ENCODE measurements around the gene LRMDA.
A peak's percentile ranks its signal among the peaks of the same experiment; 100 is the strongest.
"Not testable (repeated sequence)": the region's sequence is repeated elsewhere in the genome, so short reads cannot be mapped to it uniquely, and the experiment has no call there.

Gene LRMDA

GRCh38 chr10:75505840-75506506 is 74.5 kb downstream of the LRMDA start:
- DNase-seq (ENCODE audit: low read depth, low spot score), result no peak

DNA sequence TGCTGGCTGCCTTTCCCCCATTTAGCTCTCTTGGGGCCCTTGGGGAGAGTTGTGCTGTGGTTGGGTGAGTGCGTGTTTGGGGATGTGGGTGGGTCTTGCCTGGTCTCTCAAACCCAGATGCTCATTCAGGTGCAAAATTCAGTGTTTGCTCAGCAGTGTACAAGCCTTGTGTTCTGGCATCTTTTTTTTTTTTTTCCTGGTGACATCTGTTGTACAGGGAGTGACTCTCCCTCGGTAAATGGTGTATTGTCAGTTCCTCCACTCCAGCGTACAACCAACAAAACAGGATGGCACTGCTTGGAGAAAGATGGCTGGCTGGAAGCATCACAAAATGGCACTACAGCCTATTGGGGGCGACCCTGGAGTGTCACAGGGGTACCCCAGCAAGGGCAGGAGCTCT is 75.5 kb downstream of the LRMDA start:
- DNase-seq (ENCODE audit: low read depth, low spot score), result no peak

DNA sequence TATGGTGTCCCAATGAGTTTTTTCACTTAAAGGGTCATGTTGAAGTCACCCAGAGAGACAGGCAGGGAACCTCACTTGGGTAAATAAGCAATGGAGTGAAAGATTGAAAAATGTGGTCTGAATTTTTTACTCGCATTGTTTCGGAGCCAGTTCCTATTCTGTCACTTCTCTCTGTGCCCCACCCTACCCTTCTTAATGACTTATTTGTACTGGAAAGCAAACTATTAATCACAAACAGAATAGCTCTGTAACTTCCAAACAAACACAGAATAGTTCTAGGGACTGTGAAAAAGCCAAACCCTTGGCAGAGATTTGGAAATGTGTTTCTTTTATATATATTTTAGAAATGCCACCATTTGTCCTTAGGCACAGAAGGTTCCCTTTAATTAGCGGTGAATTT is 76.0 kb downstream of the LRMDA start:
- DNase-seq (ENCODE audit: low read depth, low spot score), result no peak

- DNase-seq (ENCODE audit: low read depth, low spot score), result peak; percentile 27
Observed at GRCh38 chr10:75508239-75508813, 76.9 kb downstream of the LRMDA start.

DNA sequence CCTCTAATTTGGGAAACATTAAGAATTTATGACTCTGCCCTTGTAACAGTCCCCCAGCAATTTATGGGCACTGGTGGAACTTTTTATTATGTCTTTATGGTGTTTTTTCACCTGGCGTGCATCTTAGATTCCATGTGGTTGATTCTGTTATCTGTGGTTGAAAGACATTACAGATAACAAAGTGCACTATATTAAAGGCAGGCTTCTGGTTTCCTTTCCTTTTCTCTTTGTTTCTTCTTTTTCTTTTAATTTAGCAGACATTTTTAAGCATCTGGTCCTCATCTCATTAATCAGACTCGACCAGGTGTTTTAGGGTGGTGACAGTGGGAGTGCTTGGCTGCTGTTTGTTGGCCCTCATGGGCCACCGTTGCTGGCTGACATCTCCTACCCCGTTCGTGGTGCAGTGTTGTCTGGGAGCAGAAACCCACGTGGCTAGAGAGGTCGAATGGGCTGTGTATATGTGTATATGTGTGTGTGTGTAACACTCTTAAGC is 77.4 kb downstream of the LRMDA start:
- peak; percentile 24 for DNase-seq (ENCODE audit: low read depth, low spot score)

DNA sequence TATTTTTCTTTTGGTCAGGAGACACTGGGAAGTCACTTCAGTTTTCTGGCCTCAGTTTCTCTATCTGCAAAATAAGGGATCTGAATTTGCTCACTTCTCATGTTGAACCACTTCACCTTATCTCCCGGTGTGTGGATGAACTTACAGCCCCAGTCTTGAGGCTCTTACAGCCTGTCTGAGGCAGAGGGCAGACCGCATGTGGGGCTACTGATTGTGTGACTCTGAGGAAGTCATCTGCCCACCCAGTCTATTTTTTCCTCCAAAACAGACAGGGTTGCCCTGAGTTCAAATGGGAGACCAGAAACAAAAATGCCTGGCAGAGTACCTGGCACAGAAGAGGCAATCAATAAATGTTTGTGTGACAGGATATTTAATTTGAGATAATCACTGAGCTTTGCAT is 78.3 kb downstream of the LRMDA start:
- DNase-seq (ENCODE audit: low read depth, low spot score), result no peak

DNA sequence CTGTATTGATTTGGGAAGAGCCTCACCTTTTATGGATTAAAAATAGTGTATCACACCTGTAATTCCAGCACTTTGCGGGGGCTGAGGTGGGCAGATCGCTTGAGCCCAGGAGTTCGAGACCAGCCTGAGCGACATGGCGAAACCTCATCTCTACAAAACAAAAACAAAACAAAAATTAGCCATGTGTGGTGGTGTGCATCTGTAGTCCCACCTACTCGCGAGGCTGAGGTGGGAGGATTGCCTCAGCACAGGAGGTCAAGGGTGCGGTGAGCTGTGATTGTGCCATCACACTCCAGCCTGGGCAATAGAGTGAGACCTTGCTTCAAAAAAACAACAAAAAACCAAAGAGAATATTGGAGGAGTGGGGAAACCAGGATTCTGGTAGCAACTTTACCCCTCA is 79.6 kb downstream of the LRMDA start:
- DNase-seq (ENCODE audit: low read depth, low spot score), result no peak

DNA sequence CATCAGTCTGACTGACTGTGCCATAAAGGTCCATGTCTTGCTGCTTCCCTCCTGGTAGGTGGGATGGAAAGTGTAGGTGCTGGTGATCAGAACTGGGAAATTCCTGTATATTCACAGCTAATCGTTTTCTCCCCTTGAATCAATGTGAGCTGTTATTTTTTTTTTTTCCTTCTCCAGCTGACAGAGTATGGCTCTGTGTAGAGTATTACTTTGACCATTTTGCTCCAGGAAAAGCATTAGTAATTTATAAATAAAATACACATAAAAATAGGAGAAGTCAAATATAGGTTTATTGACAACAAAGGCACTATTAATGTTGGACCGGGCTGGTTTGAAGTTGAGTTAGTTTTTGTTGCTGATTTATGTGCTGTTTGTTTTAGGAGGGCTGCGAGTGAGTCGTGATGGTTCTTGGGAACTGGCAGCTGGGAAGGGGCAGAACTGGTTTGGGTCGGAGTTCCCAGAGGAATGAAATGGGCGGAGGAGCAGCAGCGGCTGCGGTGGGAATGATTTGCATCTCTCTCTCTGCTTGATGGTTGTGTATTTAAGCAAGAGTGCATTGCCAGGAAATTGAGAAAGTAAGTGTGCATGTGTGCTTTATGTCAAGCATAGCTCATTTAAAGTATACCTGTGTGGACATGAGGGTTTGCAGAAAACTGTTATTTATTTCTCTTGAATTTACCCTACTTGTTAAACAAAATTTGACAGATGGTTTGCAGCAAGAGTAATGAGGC is 80.9 kb downstream of the LRMDA start:
- DNase-seq (ENCODE audit: low read depth, low spot score), result peak; percentile 54

DNA sequence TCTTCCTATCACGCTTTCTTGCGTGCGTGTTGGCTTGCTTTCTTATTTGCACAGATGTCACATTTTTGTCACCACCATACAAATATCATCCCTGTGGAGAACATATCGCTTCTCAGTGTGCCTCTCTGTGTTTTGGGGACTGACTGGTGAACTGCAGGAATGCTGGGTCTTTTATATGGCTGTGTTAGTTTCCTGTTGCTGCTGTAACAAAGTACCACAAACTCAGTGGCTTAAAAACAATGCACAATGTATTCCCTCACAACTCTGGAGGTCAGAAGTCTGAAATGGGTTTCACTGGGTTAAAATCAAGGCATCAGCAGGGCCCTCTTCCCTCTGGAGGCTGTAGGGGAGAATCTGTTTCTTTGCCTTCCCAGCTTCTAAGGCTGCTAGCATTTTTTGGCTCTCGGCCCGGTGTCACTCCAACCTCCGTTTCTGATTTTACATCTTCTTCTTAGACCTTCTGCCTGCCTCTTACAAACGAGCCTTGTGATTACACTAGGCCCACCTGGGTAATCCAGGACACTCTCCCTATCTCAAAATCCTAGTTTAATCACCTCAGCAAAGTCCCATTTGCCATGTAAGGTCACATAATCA is 82.0 kb downstream of the LRMDA start:
- no peak for DNase-seq (ENCODE audit: low read depth, low spot score)

- no peak for DNase-seq (ENCODE audit: low read depth, low spot score)
Observed at GRCh38 chr10:75514830-75515229, 83.4 kb downstream of the LRMDA start.

GRCh38 chr10:75516154-75516553 is 84.7 kb downstream of the LRMDA start:
- DNase-seq (ENCODE audit: low read depth, low spot score), result not testable (repeated sequence)

GRCh38 chr10:75519213-75519612 is 87.8 kb downstream of the LRMDA start:
- DNase-seq (ENCODE audit: low read depth, low spot score), result not testable (repeated sequence)

- peak; percentile 56 for DNase-seq (ENCODE audit: low read depth, low spot score)
Observed at GRCh38 chr10:75521194-75521829, 89.9 kb downstream of the LRMDA start.

DNA sequence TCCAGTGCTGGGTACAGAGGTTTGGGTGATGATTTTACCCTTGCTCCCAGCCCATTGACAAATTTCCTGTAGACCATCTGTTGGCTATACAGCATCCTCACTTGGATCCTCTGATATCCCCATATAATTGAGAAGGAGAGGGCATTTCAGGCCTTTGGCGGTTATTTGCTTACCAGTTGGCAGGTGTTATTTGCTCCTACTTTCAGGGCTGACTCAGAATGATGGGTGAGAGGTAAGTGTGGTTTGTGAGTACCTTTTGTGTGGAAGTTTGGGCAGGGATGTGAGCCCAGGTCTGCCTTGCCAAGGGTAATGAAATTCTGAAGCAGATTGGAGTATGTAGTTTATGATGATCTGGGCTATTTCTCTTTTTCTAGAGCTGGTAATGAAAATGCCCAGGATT is 93.6 kb downstream of the LRMDA start:
- DNase-seq (ENCODE audit: low read depth, low spot score), result no peak

DNA sequence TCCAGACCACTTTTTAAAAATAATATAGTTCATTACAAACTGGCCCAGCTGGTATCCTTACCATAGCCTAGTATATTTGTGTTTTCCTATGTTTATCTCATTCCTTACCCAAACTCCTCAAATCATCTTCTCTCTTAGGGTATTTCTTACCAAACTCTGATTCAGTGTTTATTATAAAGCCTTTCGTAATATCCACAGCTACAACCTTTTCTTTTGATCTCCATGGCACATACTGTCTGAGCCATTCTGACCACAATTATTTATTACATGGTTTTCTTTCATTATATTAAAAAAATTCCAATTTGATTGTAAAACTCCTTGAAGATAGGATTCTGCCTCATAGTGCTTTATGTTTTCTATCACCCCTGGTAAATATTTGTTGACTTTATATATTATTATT is 94.2 kb downstream of the LRMDA start:
- no peak for DNase-seq (ENCODE audit: low read depth, low spot score)

- no peak for DNase-seq (ENCODE audit: low read depth, low spot score)
Observed at GRCh38 chr10:75527542-75527941, 96.1 kb downstream of the LRMDA start.

- DNase-seq (ENCODE audit: low read depth, low spot score), result no peak
Observed at GRCh38 chr10:75528392-75528791, 97.0 kb downstream of the LRMDA start.

- DNase-seq (ENCODE audit: low read depth, low spot score), result peak; percentile 20
Observed at GRCh38 chr10:75530299-75530698, 98.9 kb downstream of the LRMDA start.

GRCh38 chr10:75531571-75532031 is 100.2 kb downstream of the LRMDA start:
- DNase-seq (ENCODE audit: low read depth, low spot score), result no peak

DNA sequence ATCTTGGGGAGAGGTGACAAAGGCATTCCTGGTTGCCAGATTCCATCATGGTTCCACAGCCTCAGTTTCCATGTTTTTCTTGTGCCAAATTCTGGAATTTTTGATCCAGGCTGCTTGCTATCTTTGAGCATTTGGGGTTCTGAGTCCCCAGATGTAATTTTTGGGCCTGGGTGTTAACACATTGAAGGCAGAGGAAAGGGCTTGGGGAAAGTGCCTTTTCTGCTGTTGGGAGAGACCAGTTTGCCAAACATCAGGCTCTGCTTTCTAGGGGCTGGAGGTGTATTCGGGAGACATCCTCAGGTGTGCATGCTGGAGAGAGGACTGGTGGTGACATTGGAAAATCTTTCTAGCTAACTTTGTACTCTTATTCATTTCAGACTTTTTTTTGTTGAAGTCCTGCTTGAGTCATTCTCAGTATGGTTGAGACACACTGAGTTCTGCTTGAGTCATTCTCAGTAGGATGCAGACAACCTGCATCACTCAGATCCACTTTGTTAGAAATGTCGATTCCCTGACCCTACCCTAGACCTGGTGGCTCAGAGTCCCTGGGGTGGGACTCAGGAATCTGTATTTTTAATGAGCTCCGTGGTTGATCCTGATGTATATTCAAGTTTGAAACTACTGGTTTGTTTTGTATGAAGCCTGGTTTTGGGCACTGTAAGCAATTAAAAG is 101.0 kb downstream of the LRMDA start:
- no peak for DNase-seq (ENCODE audit: low read depth, low spot score)

DNA sequence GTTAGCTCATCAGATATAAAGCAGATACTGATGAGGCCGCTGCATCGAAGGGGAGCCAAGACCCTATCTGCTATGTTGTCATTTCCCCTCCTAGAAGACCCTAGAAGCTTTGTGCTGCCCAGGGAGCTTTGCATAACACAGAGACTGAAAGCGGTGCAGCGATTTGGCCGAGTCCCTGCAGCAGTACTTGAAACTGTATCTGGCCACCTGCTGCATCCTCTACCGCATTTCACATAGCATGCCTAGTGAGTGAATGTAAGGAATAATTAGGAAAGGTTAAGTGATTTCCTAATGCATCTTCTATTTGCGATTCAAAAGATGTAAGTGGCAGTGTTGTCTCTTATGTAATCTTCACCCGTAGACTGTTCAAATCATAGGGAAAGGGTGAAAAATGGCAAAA is 106.7 kb downstream of the LRMDA start:
- no peak for DNase-seq (ENCODE audit: low read depth, low spot score)
